ENCODE data around the gene RFTN2.

The RFTN2 gene

GRCh38 chr2:197543206-197543605 lies 132.2 kb downstream of the RFTN2 start:
- DNase-seq, result no peak

- no peak for DNase-seq
Measured at GRCh38 chr2:197539734-197540133, 135.7 kb downstream of the RFTN2 start.

GRCh38 chr2:197538412-197538811 lies 137.0 kb downstream of the RFTN2 start:
- no peak for DNase-seq

All from central memory CD4-positive, alpha-beta T cell (primary cell).